GM12892 (cell line): ENCODE data around the gene TAPBPL.

Experiments
- POLR2A ChIP-seq: IDR thresholded peaks from 2 replicates; pipeline ENCODE4 v1.6.1; 2011; ENCODE audit warnings: low read depth, low read length, control low read depth
- POLR2AphosphoS5 ChIP-seq: IDR thresholded peaks from 2 replicates; pipeline ENCODE4 v1.6.1; 2011; ENCODE audit warnings: low read depth, low read length, control low read depth

- no peak for TF ChIP-seq POLR2AphosphoS5
- TF ChIP-seq POLR2A: no peak
Observed at GRCh38 chr12:6508087-6508486, 56.2 kb downstream of the TAPBPL start.
